Endothelial cell of umbilical vein (primary cell): ENCODE measurements around the gene STAT4. TPM values are rescaled to one million over a fixed set of nuclear protein-coding genes. Genes with fewer than 3 reads are reported as not detected.
A peak's percentile ranks its signal among the peaks of the same experiment; 100 is the strongest.

Source experiments
- BruUV-seq: library from RNA; stranded (reverse); fragments of 400-500 nt; replicated peaks from 2 replicates; lab custom pipeline; 2021; lab: Mats Ljungman, UMichigan
- CTCF ChIA-PET: fragments of 300-600, 350-600 bp; sonication (Branson Sonifier 250); formaldehyde crosslinking; loops from one replicate; lab custom pipeline; 2021; ENCODE audit warnings: antibody characterized with exemption, inconsistent platforms; lab: Charles Lee
- POLR2A ChIA-PET: fragments of 300-600, 350-600 bp; sonication (Branson Sonifier 250); formaldehyde crosslinking; loops from one replicate; lab custom pipeline; 2021; ENCODE audit warnings: antibody characterized with exemption, inconsistent platforms; lab: Charles Lee
- DNase-seq: peaks from one replicate; pipeline ENCODE4 v3.0.0-alpha.2; 2011; ENCODE audit warnings: low read depth, low spot score
- FAIRE-seq: peaks from 2 replicates; lab custom pipeline; 2011; peaks lifted over from hg19 to GRCh38; lab: Jason Lieb, UNC
- H2AFZ ChIP-seq: 2 replicates; pipeline ENCODE4 v1.6.0; 2012; ENCODE audit warnings: low read depth, low read length, control low read depth, inconsistent platforms
- H3K27ac ChIP-seq: 2 replicates; pipeline ENCODE4 v1.5.1; 2011; ENCODE audit warnings: low read depth, mild to moderate bottlenecking, control low read depth, low read length, moderate library complexity; ENCODE audit not compliant: insufficient read depth
- H3K27me3 ChIP-seq, 2 experiments: 2 replicates each; pipeline versions ENCODE4 v1.6.0 to v1.6.1; 2011; ENCODE audit warnings: low read length in 2 of 2, mixed read lengths in 1 of 2; ENCODE audit not compliant: control insufficient read depth in 2 of 2, insufficient read depth in 2 of 2
- H3K36me3 ChIP-seq, 2 experiments: 2 replicates in 1 of 2; 3 replicates in 1 of 2; pipeline ENCODE4 v1.5.1; 2011; ENCODE audit warnings: low read length in 2 of 2, mild to moderate bottlenecking in 1 of 2, moderate library complexity in 1 of 2; ENCODE audit not compliant: control insufficient read depth in 2 of 2, insufficient read depth in 2 of 2; ENCODE audit errors: extremely low read depth in 1 of 2
- H3K4me1 ChIP-seq: 3 replicates; pipeline ENCODE4 v1.5.1; 2011; ENCODE audit warnings: mild to moderate bottlenecking, low read length; ENCODE audit not compliant: control insufficient read depth, insufficient read depth; ENCODE audit errors: extremely low read depth
- H3K4me2 ChIP-seq: 2 replicates; pipeline ENCODE4 v1.6.1; 2011; ENCODE audit warnings: low read length, control low read depth, mixed read lengths; ENCODE audit not compliant: insufficient read depth
- H3K4me3 ChIP-seq, 3 experiments: fragments of 200-600 bp in 1 of 3; sonication (generic), shearing (Covaris generic) in 1 of 3; replicated peaks in 1 of 3; 2 replicates each; pipeline ENCODE4 v1.5.1; 2011 to 2016; ENCODE audit warnings: control low read depth in 3 of 3, low read length in 3 of 3, mild to moderate bottlenecking in 2 of 3, inconsistent platforms in 1 of 3, low read depth in 1 of 3, moderate library complexity in 1 of 3; ENCODE audit not compliant: insufficient read depth in 1 of 3
- H3K79me2 ChIP-seq: 2 replicates; pipeline ENCODE4 v1.6.0; 2012; ENCODE audit warnings: low read length, inconsistent platforms; ENCODE audit not compliant: control insufficient read depth, insufficient read depth
- H3K9ac ChIP-seq: replicated peaks from 2 replicates; pipeline ENCODE3; 2011; ENCODE audit warnings: low read length, control low read depth; ENCODE audit not compliant: insufficient read depth; ENCODE audit errors: extremely low read depth
- H3K9me1 ChIP-seq: replicated peaks from 3 replicates; pipeline ENCODE4 v1.6.0; 2011; ENCODE audit warnings: mild to moderate bottlenecking, low read length; ENCODE audit not compliant: control insufficient read depth, insufficient read depth; ENCODE audit errors: extremely low read depth
- H3K9me3 ChIP-seq: replicated peaks from 2 replicates; pipeline ENCODE4 v1.5.1; 2012; ENCODE audit warnings: low read length, inconsistent platforms; ENCODE audit not compliant: control insufficient read depth, insufficient read depth
- H4K20me1 ChIP-seq: replicated peaks from 2 replicates; pipeline ENCODE3; 2011; ENCODE audit warnings: mild to moderate bottlenecking, low read length; ENCODE audit not compliant: control insufficient read depth, insufficient read depth; ENCODE audit errors: extremely low read depth
- CTCF ChIP-seq, 2 donors: IDR thresholded peaks; 1 replicate in 1 of 2; 2 replicates in 1 of 2; pipeline ENCODE4 v1.5.1; 2011; ENCODE audit warnings: low read length in 2 of 2, mild to moderate bottlenecking in 2 of 2, moderate library complexity in 2 of 2, control low read depth in 1 of 2, inconsistent platforms in 1 of 2, low read depth in 1 of 2; ENCODE audit not compliant: insufficient read depth in 1 of 2; ENCODE audit errors: extremely low read depth in 1 of 2
- GATA2 ChIP-seq: IDR thresholded peaks from 2 replicates; pipeline ENCODE4 v1.7.0; 2011; ENCODE audit warnings: low read depth, mild to moderate bottlenecking, moderate library complexity, mixed read lengths, low read length; ENCODE audit not compliant: insufficient read length, insufficient read depth
- JUN ChIP-seq: IDR thresholded peaks from 2 replicates; pipeline ENCODE4 v1.6.1; 2011; ENCODE audit warnings: borderline replicate concordance, low read depth; ENCODE audit not compliant: insufficient read length, insufficient read depth
- MAX ChIP-seq: IDR thresholded peaks from 2 replicates; pipeline ENCODE4 v1.6.1; 2011; ENCODE audit not compliant: insufficient read depth, insufficient read length
- MYC ChIP-seq: IDR thresholded peaks from one replicate; pipeline ENCODE4 v1.6.1; 2011; ENCODE audit warnings: mild to moderate bottlenecking, low read depth, low read length
- POLR2A ChIP-seq: IDR thresholded peaks from 2 replicates; pipeline ENCODE4 v1.6.1; 2012; ENCODE audit warnings: low read depth, mild to moderate bottlenecking, control low read depth, low read length
- POLR2AphosphoS5 ChIP-seq: IDR thresholded peaks from 2 replicates; pipeline ENCODE4 v1.6.1; 2012; ENCODE audit warnings: low read depth, mild to moderate bottlenecking, control low read depth, low read length, moderate library complexity; ENCODE audit not compliant: insufficient read depth
- dilution Hi-C: fragments of 300-500 bp; cut with MboI; formaldehyde crosslinking; loops from one replicate; pipeline ENCODE4 v1.15.0; 2019; ENCODE audit warnings: low sequenced_read_pairs; ENCODE audit not compliant: extremely low pct_ligation_motif_present
- intact Hi-C: fragments of 100-400 bp; cut with micrococcal nuclease; formaldehyde crosslinking; loops from one replicate; pipeline ENCODE4 v1.10.0; 2022
- polyA plus RNA-seq, 4 experiments: library from polyadenylated mRNA; depleted of rRNA in 3 of 4; stranded (reverse) in 3 of 4; unstranded in 1 of 4; fragments of >200 nt; gene quantifications; 2 replicates each; pipeline versions ENCODE4 v1.2.1 to v1.2.3, GENCODE V29; 2011 to 2012; ENCODE audit warnings: missing spikeins in 1 of 4
- total RNA-seq: library from RNA; stranded (reverse); gene quantifications from 2 replicates; pipeline ENCODE4 v1.2.3, GENCODE V29; 2021

The STAT4 gene
- total and polyA plus RNA-seq, 2 donors (not counting 3 experiments of a cell fraction or from before 2014, with no cell fraction given) = 0.46 to 1.2 TPM

DNA sequence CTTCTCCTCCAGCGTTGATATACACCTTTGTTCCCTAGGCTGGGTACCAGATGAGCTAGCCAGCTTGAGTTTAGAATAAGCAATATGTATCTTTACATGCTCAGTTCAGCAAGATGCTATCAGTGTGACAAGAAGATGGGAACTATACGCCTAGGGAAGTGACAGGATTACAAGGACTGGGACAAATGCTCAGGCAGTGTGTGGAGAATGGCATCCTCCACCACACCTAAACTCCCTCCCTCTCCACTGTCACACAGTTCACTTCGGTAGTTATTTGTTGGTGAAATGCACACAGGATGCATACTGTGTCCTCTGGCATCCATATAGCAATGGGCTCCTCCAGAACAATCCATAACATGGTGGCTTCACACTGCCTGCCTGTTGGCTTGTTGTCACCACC, 144.5 kb downstream of the STAT4 start:
- dilution Hi-C loops = no loop called here
- intact Hi-C loops = no loop called here
- Histone ChIP-seq H3K79me2 (peaks cover 5% of the 10 kb centered on the region), H3K9ac (no peak overlapping the region), H3K9me3 (no peaks in the 10 kb centered on the region), H3K4me3 (no peak overlapping the region), H3K27me3 (no peaks in the 10 kb centered on the region), H3K4me2 (no peak overlapping the region), H3K36me3 (peaks cover 28 to 42% of the 10 kb centered on the region in 2 experiments), H4K20me1 (no peaks in the 10 kb centered on the region), H2AFZ (no peak overlapping the region), H3K4me1 (no peaks in the 10 kb centered on the region), H3K9me1 (no peaks in the 10 kb centered on the region), H3K27ac (no peak overlapping the region)
- FAIRE-seq (no peak), DNase-seq (no peak)
- no peak for TF ChIP-seq CTCF (IDR thresholded peaks at IDR 0.05; ENCODE audit: extremely low read depth in 1 of 2, insufficient read depth in 1 of 2, low read depth in 1 of 2, low read length in 2 of 2)
- TF ChIP-seq POLR2AphosphoS5 = no peak
- POLR2A ChIA-PET = no interaction called here
- CTCF ChIA-PET = no interaction called here
- no TSS peak for BruUV-seq

DNA sequence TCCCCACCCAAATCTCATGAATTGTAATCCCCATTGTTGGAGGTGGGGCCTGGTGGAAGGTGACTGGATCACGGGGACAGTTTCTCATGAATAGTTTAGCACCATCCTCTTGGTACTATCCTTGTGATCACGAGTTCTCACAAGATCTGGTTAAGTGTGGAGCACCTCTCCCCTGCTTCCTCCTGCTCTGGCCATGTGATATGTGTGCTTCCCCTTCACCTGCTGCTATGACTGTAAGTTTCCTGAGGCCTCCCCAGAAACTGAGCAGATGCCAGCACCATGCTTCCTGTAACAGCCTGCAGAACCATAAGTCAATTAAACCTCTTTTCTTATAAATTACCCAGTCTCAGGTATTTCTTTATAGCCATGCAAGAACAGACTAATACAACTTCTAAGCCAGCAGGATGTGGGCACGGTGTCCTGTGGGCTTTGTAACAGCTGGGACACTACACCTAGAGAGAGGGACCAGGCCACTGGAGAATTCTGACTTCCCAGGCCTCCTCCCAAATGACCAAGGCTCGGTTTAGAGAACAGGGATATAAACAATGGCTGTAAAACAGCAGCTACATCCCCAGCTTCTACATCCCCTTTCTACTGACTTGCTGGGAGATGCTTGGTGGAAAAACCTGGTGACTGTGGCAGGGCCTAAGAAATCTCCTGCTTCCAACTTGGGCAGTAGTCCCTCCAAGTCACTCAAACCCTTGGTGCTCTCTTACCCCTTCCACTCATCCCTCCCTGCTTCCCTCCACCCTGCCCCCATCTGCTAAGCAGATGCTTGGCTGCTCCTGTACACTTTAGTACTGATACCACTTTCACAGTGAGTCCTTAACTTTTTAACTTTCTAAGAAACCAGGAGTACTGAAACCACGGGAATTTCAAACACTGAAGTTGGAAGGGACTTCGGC, 147.1 kb downstream of the STAT4 start:
- dilution Hi-C loops = no loop called here
- TF ChIP-seq GATA2 = no peak
- TF ChIP-seq MYC = no peak
- no peak for TF ChIP-seq JUN
- TF ChIP-seq MAX = no peak
- TF ChIP-seq CTCF (IDR thresholded peaks at IDR 0.05; ENCODE audit: extremely low read depth in 1 of 2, insufficient read depth in 1 of 2, low read depth in 1 of 2, low read length in 2 of 2) = no peak
- no peak for TF ChIP-seq POLR2A
- Histone ChIP-seq H4K20me1 (no peaks in the 10 kb centered on the region), H2AFZ (no peak overlapping the region), H3K27ac (no peak overlapping the region), H3K9ac (no peak overlapping the region), H3K9me1 (no peaks in the 10 kb centered on the region), H3K79me2 (no peaks in the 10 kb centered on the region), H3K4me3 (no peak overlapping the region), H3K4me1 (no peaks in the 10 kb centered on the region), H3K27me3 (no peaks in the 10 kb centered on the region), H3K36me3 (peaks cover 30 to 63% of the 10 kb centered on the region in 2 experiments), H3K4me2 (no peak overlapping the region), H3K9me3 (no peaks in the 10 kb centered on the region)
- ChIA-PET CTCF (no interaction called here), POLR2A (no interaction called here)
- FAIRE-seq (peak; percentile 15), DNase-seq (no peak)
- BruUV-seq = no TSS peak
- intact Hi-C loops = no loop called here
